Measurements from ENCODE around the gene NEK9.

Gene NEK9

DNA sequence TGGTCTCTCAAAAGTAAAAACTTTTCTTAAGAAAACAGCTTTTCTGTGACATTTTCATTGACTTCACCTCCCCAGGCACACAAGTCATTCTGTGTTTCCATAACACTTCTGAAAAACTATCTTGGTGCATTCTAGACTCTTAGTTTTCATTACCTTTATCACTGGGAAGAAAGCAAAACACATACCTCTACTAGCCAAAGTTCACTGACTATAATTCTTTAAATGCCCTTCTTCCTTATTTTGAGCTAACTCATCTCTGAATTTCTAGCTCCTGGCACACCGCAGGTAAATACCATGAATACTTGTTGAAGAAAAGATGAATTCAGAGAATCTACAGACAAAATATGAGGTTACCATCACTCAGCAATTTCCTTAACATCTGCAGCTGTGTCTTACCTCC, 96.7 kb downstream of the NEK9 start:
- no peak for DNase-seq (ENCODE audit: low read depth)

All from activated T-helper 1 cell treated with Interleukin-2 at 50 U/mL for 16 hours (primary cell).